Thymus (tissue), 11 donors: ENCODE measurements around the gene GRIK3. TPM values are rescaled to one million over a fixed set of nuclear protein-coding genes. Genes with fewer than 3 reads are reported as not detected.

Experiments
- DNase-seq, 9 donors: peaks; one replicate each; pipeline ENCODE4 v3.0.0-alpha.2; 2013; ENCODE audit warnings: low spot score in 9 of 9, low read depth in 6 of 9, missing footprints in 1 of 9
- H3K27ac ChIP-seq, 2 donors: one replicate each; pipeline ENCODE4 v1.5.1; 2013; ENCODE audit warnings: control low read depth in 1 of 2, low read depth in 1 of 2, low read length in 1 of 2, mild to moderate bottlenecking in 1 of 2, moderate library complexity in 1 of 2
- H3K27me3 ChIP-seq, 2 donors: one replicate each; pipeline ENCODE4 v1.5.1; 2013; ENCODE audit warnings: low read length in 1 of 2; ENCODE audit not compliant: control insufficient read depth in 2 of 2, insufficient read depth in 1 of 2
- H3K36me3 ChIP-seq, 2 donors: one replicate each; pipeline ENCODE4 v1.5.1; 2013; ENCODE audit warnings: low read length in 1 of 2, mild to moderate bottlenecking in 1 of 2, moderate library complexity in 1 of 2; ENCODE audit not compliant: control insufficient read depth in 2 of 2, insufficient read depth in 2 of 2
- H3K4me1 ChIP-seq, 2 donors: one replicate each; pipeline ENCODE4 v1.5.1; 2013; ENCODE audit warnings: low read length in 2 of 2; ENCODE audit not compliant: control insufficient read depth in 2 of 2, insufficient read depth in 2 of 2
- H3K4me3 ChIP-seq, 2 donors: one replicate each; pipeline ENCODE4 v1.5.1; 2013; ENCODE audit warnings: low read length in 2 of 2, control low read depth in 1 of 2, mild to moderate bottlenecking in 1 of 2
- H3K9me3 ChIP-seq, 2 donors: one replicate each; pipeline ENCODE4 v1.5.1; 2013; ENCODE audit warnings: low read length in 1 of 2, mild to moderate bottlenecking in 1 of 2; ENCODE audit not compliant: control insufficient read depth in 2 of 2, insufficient read depth in 1 of 2
- WGBS: extraction: QIAGEN DNeasy Blood & Tissue Kit; methylation state at CpG from one replicate; pipeline ENCODE4 v1.1.7; 2013; 5-methylcytosine and 5-hydroxymethylcytosine counted together
- polyA plus RNA-seq: library from polyadenylated mRNA; stranded (reverse); fragments of 200-250 nt; gene quantifications from one replicate; pipeline ENCODE4 v1.2.3, GENCODE V29; 2013
- total RNA-seq: library from RNA; stranded (reverse); fragments of 120-200 nt; gene quantifications from one replicate; pipeline ENCODE4 v1.2.4, GENCODE V29; 2013
- donor health status: healthy.

GRIK3 gene
- total and polyA plus RNA-seq, 2 donors, result 0.05 to 0.16 TPM

GRCh38 chr1:36934061-36934460 is 100.3 kb downstream of the GRIK3 start:
- Histone ChIP-seq H3K27ac (no peak overlapping the region), H3K36me3 (no peaks in the 10 kb centered on the region), H3K9me3 (no peaks in the 10 kb centered on the region), H3K4me1 (no peaks in the 10 kb centered on the region), H3K4me3 (no peak overlapping the region), H3K27me3 (no peaks in the 10 kb centered on the region)
- WGBS, result 91% methylated on average over 2 of the region's 2 CpGs
- no peak for DNase-seq

GRCh38 chr1:36927826-36928225 is 106.5 kb downstream of the GRIK3 start:
- Histone ChIP-seq H3K27ac (no peak overlapping the region), H3K4me1 (no peaks in the 10 kb centered on the region), H3K9me3 (no peaks in the 10 kb centered on the region), H3K36me3 (no peaks in the 10 kb centered on the region), H3K27me3 (no peaks in the 10 kb centered on the region), H3K4me3 (no peak overlapping the region)
- no peak for DNase-seq
- WGBS, result 82% methylated on average over 8 of the region's 8 CpGs

DNA sequence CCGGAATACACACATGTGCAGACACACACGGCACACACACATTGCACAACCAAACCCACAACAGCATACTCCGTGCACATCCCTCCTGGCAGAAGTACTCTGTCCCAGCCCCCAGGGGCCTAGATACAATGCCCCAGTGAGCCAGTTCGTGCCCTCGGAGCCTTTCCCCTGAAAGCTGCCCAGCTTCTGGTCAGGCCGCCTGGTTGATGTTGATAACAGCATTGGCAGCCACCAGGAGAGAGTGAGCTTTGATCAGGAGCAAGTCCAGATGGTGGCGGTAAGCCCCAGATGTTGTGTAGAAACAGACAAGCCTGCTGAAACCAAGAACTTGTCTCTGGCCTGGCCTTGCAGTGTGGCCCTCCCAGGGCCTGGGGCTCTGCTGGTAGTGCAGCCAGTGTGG is 109.1 kb downstream of the GRIK3 start:
- no peak overlapping the region for H3K27ac ChIP-seq
- H3K36me3 ChIP-seq, result no peaks in the 10 kb centered on the region
- no peaks in the 10 kb centered on the region for H3K4me1 ChIP-seq
- no peaks in the 10 kb centered on the region for H3K27me3 ChIP-seq
- WGBS, result 89% methylated on average over 7 of the region's 7 CpGs
- DNase-seq, result no peak
- H3K4me3 ChIP-seq, result no peak overlapping the region
- H3K9me3 ChIP-seq, result no peaks in the 10 kb centered on the region

- 12% methylated on average over 14 of the region's 14 CpGs for WGBS
- Histone ChIP-seq H3K9me3 (no peaks in the 10 kb centered on the region), H3K4me3 (no peak overlapping the region), H3K36me3 (no peaks in the 10 kb centered on the region), H3K27me3 (no peaks in the 10 kb centered on the region), H3K4me1 (no peaks in the 10 kb centered on the region), H3K27ac (no peak overlapping the region)
- peak; percentile 14 to 74 (median 38) for DNase-seq
Measured at GRCh38 chr1:36924282-36924811, 110.0 kb downstream of the GRIK3 start.

- no peaks in the 10 kb centered on the region for H3K27me3 ChIP-seq
Measured at GRCh38 chr1:36922593-36923426, 111.5 kb downstream of the GRIK3 start.

GRCh38 chr1:36922071-36922470 is 112.2 kb downstream of the GRIK3 start:
- Histone ChIP-seq H3K36me3 (no peaks in the 10 kb centered on the region), H3K4me1 (no peaks in the 10 kb centered on the region), H3K4me3 (no peak overlapping the region), H3K9me3 (no peaks in the 10 kb centered on the region), H3K27ac (no peak overlapping the region), H3K27me3 (no peaks in the 10 kb centered on the region)
- DNase-seq, result no peak
- WGBS, result 62% methylated on average over 5 of the region's 5 CpGs

More at GRCh38 chr1:36922593-36923426, 111.5 kb downstream of the GRIK3 start:
- Histone ChIP-seq H3K4me3 (no peak overlapping the region), H3K27ac (no peak overlapping the region), H3K4me1 (no peaks in the 10 kb centered on the region), H3K36me3 (no peaks in the 10 kb centered on the region), H3K9me3 (no peaks in the 10 kb centered on the region)
- WGBS, result 52% methylated on average over 11 of the region's 11 CpGs
- DNase-seq, result no peak

GRCh38 chr1:36920801-36921405 is 113.4 kb downstream of the GRIK3 start:
- no peaks in the 10 kb centered on the region for H3K27me3 ChIP-seq
- H3K9me3 ChIP-seq, result no peaks in the 10 kb centered on the region
- H3K4me3 ChIP-seq, result no peak overlapping the region
- no peaks in the 10 kb centered on the region for H3K4me1 ChIP-seq
- 81% methylated on average over 6 of the region's 6 CpGs for WGBS
- no peak for DNase-seq
- H3K27ac ChIP-seq, result no peak overlapping the region
- no peaks in the 10 kb centered on the region for H3K36me3 ChIP-seq

- Histone ChIP-seq H3K4me1 (no peaks in the 10 kb centered on the region), H3K9me3 (no peaks in the 10 kb centered on the region), H3K27ac (no peak overlapping the region), H3K27me3 (no peaks in the 10 kb centered on the region), H3K36me3 (no peaks in the 10 kb centered on the region), H3K4me3 (no peak overlapping the region)
- 84% methylated on average over 3 of the region's 3 CpGs for WGBS
- DNase-seq, result no peak
Measured at GRCh38 chr1:36920371-36920770, 113.9 kb downstream of the GRIK3 start.

- Histone ChIP-seq H3K4me3 (no peak overlapping the region), H3K4me1 (no peaks in the 10 kb centered on the region), H3K36me3 (no peaks in the 10 kb centered on the region), H3K27me3 (no peaks in the 10 kb centered on the region), H3K27ac (no peak overlapping the region), H3K9me3 (no peaks in the 10 kb centered on the region)
- WGBS, result 78% methylated on average over 9 of the region's 9 CpGs
- no peak for DNase-seq
Measured at GRCh38 chr1:36919491-36920145, 114.7 kb downstream of the GRIK3 start.
